T-cell (primary cell): ENCODE measurements around the gene TERB2. TPM values are rescaled to one million over a fixed set of nuclear protein-coding genes. Genes with fewer than 3 reads are reported as not detected.
A peak's percentile ranks its signal among the peaks of the same experiment; 100 is the strongest.
"Not testable (repeated sequence)": the region's sequence is repeated elsewhere in the genome, so short reads cannot be mapped to it uniquely, and the experiment has no call there.

Source experiments
- ATAC-seq, 4 experiments: fragments of 200-7000 bp in 3 of 4; fragments of 150-1000 bp in 1 of 4; cut with Tn5 transposase; replicated peaks in 1 of 4; 1 replicate in 3 of 4; 2 replicates in 1 of 4; pipeline ENCODE4 v1.10.0; 2021; ENCODE audit warnings: moderate library complexity in 3 of 4, mild to moderate bottlenecking in 2 of 4, moderate number of reproducible peaks in 1 of 4
- CTCF ChIA-PET, 2 donors: fragments of 300-600 bp; sonication (Branson Sonifier 250); formaldehyde crosslinking; loops; one replicate each; lab custom pipeline; 2022; ENCODE audit warnings: antibody characterized with exemption in 2 of 2; lab: Charles Lee
- POLR2A ChIA-PET, 2 donors: fragments of 300-600 bp; sonication (Branson Sonifier 250); formaldehyde crosslinking; loops; one replicate each; lab custom pipeline; 2022; ENCODE audit warnings: antibody characterized with exemption in 2 of 2; lab: Charles Lee
- DNase-seq, 35 experiments: peaks; one replicate each; pipeline versions ENCODE4 v3.0.0 to v3.0.0-alpha.2; 2013 to 2023
- H3K27ac ChIP-seq: one replicate; pipeline ENCODE4 v1.5.1; 2013; ENCODE audit warnings: low read length
- H3K27me3 ChIP-seq, 2 experiments: replicated peaks in 1 of 2; 1 replicate in 1 of 2; 2 replicates in 1 of 2; pipeline versions ENCODE4 v1.6.1 to v1.7.0; 2013; ENCODE audit warnings: low read length in 1 of 2, mixed read lengths in 1 of 2; ENCODE audit not compliant: control insufficient read depth in 2 of 2, insufficient read depth in 2 of 2; ENCODE audit errors: extremely low read depth in 1 of 2
- H3K36me3 ChIP-seq, 2 donors: 1 replicate in 1 of 2; 2 replicates in 1 of 2; pipeline versions ENCODE4 v1.6.1 to v1.7.0; 2013; ENCODE audit warnings: low read length in 1 of 2; ENCODE audit not compliant: control insufficient read depth in 2 of 2, insufficient read depth in 1 of 2; ENCODE audit errors: extremely low read depth in 1 of 2
- H3K4me1 ChIP-seq, 2 experiments: 1 replicate in 1 of 2; 2 replicates in 1 of 2; pipeline versions ENCODE4 v1.6.1 to v1.7.0; 2013; ENCODE audit warnings: low read length in 2 of 2, mixed read lengths in 1 of 2; ENCODE audit not compliant: insufficient read depth in 2 of 2, control insufficient read depth in 1 of 2; ENCODE audit errors: extremely low read depth in 1 of 2
- H3K4me3 ChIP-seq, 2 donors: 1 replicate in 1 of 2; 2 replicates in 1 of 2; pipeline versions ENCODE4 v1.5.1 to v1.7.0; 2013; ENCODE audit warnings: mild to moderate bottlenecking in 2 of 2, low read length in 1 of 2, moderate library complexity in 1 of 2; ENCODE audit not compliant: control insufficient read depth in 1 of 2; ENCODE audit errors: extremely low read depth in 1 of 2
- H3K9me3 ChIP-seq: 2 replicates; pipeline ENCODE4 v1.7.0; 2013
- H3K27ac Mint-ChIP-seq, 2 donors: one replicate each; pipeline ENCODE4 v1.8.0; 2020 to 2021; ENCODE audit warnings: mild to moderate bottlenecking in 2 of 2, mixed read lengths in 2 of 2
- H3K27me3 Mint-ChIP-seq, 2 donors: one replicate each; pipeline ENCODE4 v1.8.0; 2021 to 2022; ENCODE audit warnings: mixed read lengths in 2 of 2
- H3K36me3 Mint-ChIP-seq: one replicate; pipeline ENCODE4 v1.8.0; 2021; ENCODE audit warnings: mixed read lengths
- H3K4me1 Mint-ChIP-seq, 3 donors: one replicate each; pipeline ENCODE4 v1.8.0; 2020 to 2022; ENCODE audit warnings: mixed read lengths in 3 of 3, mild to moderate bottlenecking in 1 of 3
- H3K4me3 Mint-ChIP-seq, 3 donors: one replicate each; pipeline ENCODE4 v1.8.0; 2020 to 2022; ENCODE audit warnings: mild to moderate bottlenecking in 3 of 3, mixed read lengths in 3 of 3, moderate library complexity in 3 of 3
- H3K9me3 Mint-ChIP-seq, 3 donors: one replicate each; pipeline ENCODE4 v1.8.0; 2020 to 2022; ENCODE audit warnings: mixed read lengths in 3 of 3
- WGBS: methylation state at CpG from one replicate; pipeline ENCODE4 v1.1.5; 2013; ENCODE audit warnings: missing lambda C conversion rate; ENCODE audit not compliant: insufficient coverage; 5-methylcytosine and 5-hydroxymethylcytosine counted together
- total RNA-seq, 35 experiments: library from RNA in 6 of 35; stranded (reverse) in 6 of 35; fragments of 120-200 nt in 1 of 35; gene quantifications; one replicate each; pipeline versions ENCODE4 v1.2.1 to v1.2.4 and lab custom pipeline; 2013 to 2026

TERB2 gene
- total RNA-seq, 5 donors from 2014 or later (not counting 1 experiment from before 2014, with no cell fraction given), result not detected

- ATAC-seq, H3K27ac ChIP-seq, H3K4me3 ChIP-seq, H3K9me3 ChIP-seq, H3K36me3 ChIP-seq, H3K36me3 Mint-ChIP-seq, H3K9me3 Mint-ChIP-seq, H3K27ac Mint-ChIP-seq, H3K27me3 Mint-ChIP-seq, H3K27me3 ChIP-seq, POLR2A ChIA-PET, CTCF ChIA-PET, DNase-seq: not testable (repeated sequence)
- Mint-ChIP-seq H3K4me1 (peaks cover 22 to 24% (median 24%) of the 10 kb centered on the region in 3 donors), H3K4me3 (peak overlapping the region in 1 of 3 donors; percentile 86)
- 96% methylated on average over 2 of the region's 3 CpGs for WGBS
- H3K4me1 ChIP-seq, result peaks cover 4 to 20% of the 10 kb centered on the region in 2 experiments
These were observed 68.2 kb downstream of the TERB2 start for GRCh38 chr15:45024649-45025048.

GRCh38 chr15:45025627-45026026 lies 69.1 kb downstream of the TERB2 start:
- H3K27me3 ChIP-seq, DNase-seq, H3K4me3 Mint-ChIP-seq, H3K36me3 Mint-ChIP-seq, H3K9me3 Mint-ChIP-seq, H3K36me3 ChIP-seq, H3K27ac ChIP-seq, H3K9me3 ChIP-seq, POLR2A ChIA-PET, H3K27me3 Mint-ChIP-seq, ATAC-seq, H3K4me3 ChIP-seq, H3K27ac Mint-ChIP-seq, CTCF ChIA-PET: not testable (repeated sequence)
- peaks cover 22 to 24% (median 24%) of the 10 kb centered on the region in 3 donors for H3K4me1 Mint-ChIP-seq
- H3K4me1 ChIP-seq, result peaks cover 4 to 20% of the 10 kb centered on the region in 2 experiments
- 86% methylated on average over 1 of the region's 3 CpGs for WGBS

- H3K27ac Mint-ChIP-seq, result no peak overlapping the region
- Histone ChIP-seq H3K9me3 (no peaks in the 10 kb centered on the region), H3K4me1 (peaks cover 4 to 20% of the 10 kb centered on the region in 2 experiments), H3K36me3 (no peaks in the 10 kb centered on the region), H3K27ac (no peak overlapping the region), H3K27me3 (no peaks in the 10 kb centered on the region), H3K4me3 (no peak overlapping the region)
- no peaks in the 10 kb centered on the region for H3K9me3 Mint-ChIP-seq
- H3K36me3 Mint-ChIP-seq, result peaks cover 7% of the 10 kb centered on the region
- ATAC-seq (no peak), DNase-seq (no peak)
- peaks cover 19 to 24% (median 22%) of the 10 kb centered on the region in 3 donors for H3K4me1 Mint-ChIP-seq
- H3K4me3 Mint-ChIP-seq, result no peak overlapping the region
- ChIA-PET POLR2A (interaction anchor here in 1 of 2 donors (0.5 kb wide), 1 partner anchor 621 kb away, joined by 4 read pairs; no protein-coding TSS in a partner anchor), CTCF (no interaction called here)
- 100% methylated on average over 2 of the region's 5 CpGs for WGBS
- H3K27me3 Mint-ChIP-seq, result no peaks in the 10 kb centered on the region
These were observed 70.2 kb downstream of the TERB2 start for GRCh38 chr15:45026651-45027190.

- CTCF ChIA-PET, result no interaction called here
- ATAC-seq, result no peak
- no peak overlapping the region for H3K27ac Mint-ChIP-seq
These were observed 70.7 kb downstream of the TERB2 start for GRCh38 chr15:45027220-45027619.

More at GRCh38 chr15:45027220-45027619, 70.7 kb downstream of the TERB2 start:
- H3K9me3 Mint-ChIP-seq, result no peaks in the 10 kb centered on the region
- no peak overlapping the region for H3K4me3 Mint-ChIP-seq
- Histone ChIP-seq H3K27ac (no peak overlapping the region), H3K9me3 (no peaks in the 10 kb centered on the region), H3K4me3 (no peak overlapping the region), H3K27me3 (no peaks in the 10 kb centered on the region), H3K36me3 (no peaks in the 10 kb centered on the region), H3K4me1 (peaks cover 4 to 16% of the 10 kb centered on the region in 2 experiments)
- H3K27me3 Mint-ChIP-seq, result no peaks in the 10 kb centered on the region
- 100% methylated on average over 1 of the region's 4 CpGs for WGBS
- DNase-seq, result no peak
- POLR2A ChIA-PET, result interaction anchor here in 1 of 2 donors (0.5 kb wide), 1 partner anchor 620 kb away, joined by 4 read pairs; no protein-coding TSS in a partner anchor
- H3K4me1 Mint-ChIP-seq, result peaks cover 18 to 24% (median 22%) of the 10 kb centered on the region in 3 donors
- H3K36me3 Mint-ChIP-seq, result peaks cover 7% of the 10 kb centered on the region

Other genes with a start within 250 kb of the TERB2 start
- gene PATL2, start 245.4 kb upstream of the TERB2 start, total RNA-seq, result 10 to 100 TPM; 43.5 to 69.7 (median 48.5) TPM
- 1,000 to 10,000 TPM; 5,457 to 6,662 (median 6,121) TPM for gene B2M, start 245.2 kb upstream of the TERB2 start, total RNA-seq
- gene TRIM69, start 220.2 kb upstream of the TERB2 start, total RNA-seq, result 10 to 100 TPM; 21.5 to 56.9 (median 42.9) TPM
- 1 to 10 TPM; 2.6 to 6.0 (median 5.1) TPM for gene SORD, start 66.5 kb downstream of the TERB2 start, total RNA-seq
- under 1 TPM in 3 of 5 donors, not detected in 2; 0.10 to 0.16 (median 0.12) TPM for gene DUOX2, start 157.5 kb downstream of the TERB2 start, total RNA-seq
- not detected for gene DUOXA2, start 157.6 kb downstream of the TERB2 start, total RNA-seq
- gene DUOXA1, start 173.2 kb downstream of the TERB2 start, total RNA-seq, result 1 to 10 TPM in 2 of 5 donors, under 1 TPM in 3; 0.40 to 1.6 (median 0.91) TPM
- under 1 TPM in 4 of 5 donors, not detected in 1; 0.21 to 0.67 (median 0.34) TPM for gene DUOX1, start 173.3 kb downstream of the TERB2 start, total RNA-seq
- gene SHF, start 231.3 kb downstream of the TERB2 start, total RNA-seq, result 1 to 10 TPM; 5.1 to 6.5 (median 5.6) TPM